Hematopoietic multipotent progenitor cell treated with erythropoietin and hydrocortisone succinate and interleukin-3 and kit ligand, for 4 days (in vitro differentiated cells): ENCODE data around the gene IKBKE.

ENCODE experiments used
- DNase-seq: peaks from one replicate; pipeline ENCODE4 v3.0.0-alpha.2; 2015

Gene IKBKE

DNA sequence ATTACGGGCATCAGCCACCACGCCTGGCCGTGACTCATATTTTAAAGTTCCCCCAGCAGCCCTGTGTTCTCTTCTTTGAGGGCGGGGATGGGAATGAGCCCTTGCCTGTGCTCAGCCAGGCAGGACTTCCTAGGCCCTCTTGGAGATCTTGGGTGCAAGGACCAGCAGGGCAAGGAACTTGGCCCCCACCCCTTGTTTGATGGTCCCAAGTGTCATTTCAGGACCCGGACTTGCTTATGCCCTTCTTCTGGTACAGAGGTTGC lies 46.4 kb downstream of the IKBKE start:
- DNase-seq = no peak

DNA sequence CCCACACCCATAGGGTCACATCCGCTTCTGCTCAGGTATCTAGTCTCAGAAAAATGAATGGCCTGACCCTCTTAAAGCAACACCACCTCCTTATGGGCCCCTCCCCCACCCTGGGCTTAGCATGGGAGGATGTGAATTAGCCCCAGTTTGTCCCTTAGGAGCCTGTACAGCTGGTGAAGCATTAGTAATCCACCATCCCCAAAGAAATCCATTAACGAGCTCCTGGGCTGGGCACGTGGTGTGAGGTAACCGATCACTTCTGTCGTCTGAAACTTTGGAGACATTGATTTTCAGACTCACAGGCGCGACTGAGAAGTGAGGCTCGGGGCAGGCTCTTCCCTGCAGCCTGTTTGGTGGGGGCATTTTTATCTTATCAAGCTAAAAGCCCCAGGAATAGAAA lies 47.5 kb downstream of the IKBKE start:
- no peak for DNase-seq

DNA sequence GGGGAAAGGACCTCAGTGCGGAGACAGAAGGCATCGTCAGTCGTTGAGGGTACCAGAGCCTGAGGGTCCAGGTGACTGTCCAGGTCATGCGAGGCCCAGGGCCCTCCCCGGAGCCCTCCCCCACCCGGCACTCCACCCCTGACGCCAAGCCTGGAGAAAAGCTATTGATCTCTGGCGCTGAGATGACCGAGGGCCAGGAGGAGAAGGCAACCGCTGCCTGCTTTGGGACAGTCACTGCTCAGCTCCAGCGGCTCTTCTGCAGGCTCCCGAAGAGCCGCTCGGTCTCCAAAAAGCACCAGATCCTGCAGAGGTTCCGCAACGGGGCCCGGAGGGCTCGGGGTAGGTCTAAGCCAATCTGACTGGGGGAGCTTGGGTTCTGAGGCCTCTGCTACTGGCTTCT lies 47.9 kb downstream of the IKBKE start:
- DNase-seq = no peak

DNA sequence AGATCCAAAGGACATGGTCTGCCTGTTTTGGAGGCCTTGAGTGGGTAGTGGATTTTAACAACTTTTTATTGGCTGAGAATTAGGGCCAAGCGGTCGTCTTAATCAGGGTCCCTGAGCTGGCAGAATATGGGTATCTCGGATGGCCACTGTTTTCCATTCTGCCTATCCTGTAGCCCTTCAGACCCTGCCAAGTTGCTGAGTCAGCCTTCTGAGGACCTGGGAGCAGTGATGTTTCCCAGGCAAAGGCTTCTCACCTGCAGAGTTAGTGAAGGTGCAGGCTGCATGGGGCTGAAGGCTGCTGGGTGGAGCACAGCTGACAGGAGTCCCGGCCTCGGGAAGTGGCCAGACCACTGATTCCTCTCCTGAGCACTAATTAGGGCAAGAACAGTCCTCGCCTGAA lies 48.5 kb downstream of the IKBKE start:
- no peak for DNase-seq

DNA sequence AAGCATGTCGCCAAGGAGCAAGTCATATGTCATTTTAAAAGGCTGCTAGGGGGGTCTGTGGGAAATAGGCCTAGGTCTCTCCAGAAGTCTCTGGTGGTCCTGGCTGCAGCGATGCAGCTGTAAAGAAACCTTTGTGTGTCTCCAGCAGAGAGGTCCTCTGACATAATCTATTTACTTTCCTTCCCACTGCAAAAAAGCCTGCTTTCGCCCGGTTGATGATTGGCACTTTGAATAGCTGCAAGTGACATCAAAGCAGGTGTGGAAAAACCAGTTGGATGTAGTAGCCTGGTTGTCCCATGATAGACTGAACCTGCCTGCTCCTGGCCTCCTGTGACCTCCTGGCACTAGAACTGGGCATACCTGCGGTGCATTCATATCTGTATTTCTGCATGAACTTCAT lies 50.9 kb downstream of the IKBKE start:
- DNase-seq = no peak

DNA sequence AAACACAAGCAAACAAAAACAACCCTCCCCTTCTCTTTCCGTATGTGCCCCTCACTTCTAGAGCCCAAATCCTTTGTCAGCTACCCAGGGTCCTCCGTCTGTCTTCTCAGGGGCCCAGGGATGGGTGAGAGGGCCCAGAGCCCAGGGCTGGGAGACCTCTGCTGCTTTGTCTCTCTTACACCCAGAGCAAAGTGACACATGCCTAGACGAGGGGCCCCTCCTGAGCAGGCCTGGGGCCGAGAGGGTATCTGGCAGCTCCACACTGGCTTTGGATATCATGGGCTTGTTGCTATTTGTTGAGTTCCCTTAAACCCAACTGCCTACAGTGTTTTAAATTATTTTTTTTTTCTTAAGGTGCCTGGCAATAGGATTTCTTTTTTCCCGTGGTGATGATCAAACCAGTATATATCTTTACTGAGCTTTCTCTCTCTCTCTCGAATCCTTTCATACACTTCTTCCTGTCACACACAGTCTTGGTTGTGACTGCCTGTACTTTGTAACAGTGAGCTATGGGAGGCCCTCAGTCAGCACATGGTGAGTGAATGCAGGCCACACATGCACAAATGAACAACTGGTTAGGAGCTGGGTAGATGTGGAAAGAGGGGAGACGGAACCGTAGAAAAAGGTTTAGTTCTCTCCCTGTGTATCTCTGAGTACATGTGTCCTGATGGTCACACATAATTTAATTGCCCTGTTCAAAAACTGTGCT lies 51.6 kb downstream of the IKBKE start:
- no peak for DNase-seq

- no peak for DNase-seq
Observed at GRCh38 chr1:206524739-206525364, 54.6 kb downstream of the IKBKE start.

DNA sequence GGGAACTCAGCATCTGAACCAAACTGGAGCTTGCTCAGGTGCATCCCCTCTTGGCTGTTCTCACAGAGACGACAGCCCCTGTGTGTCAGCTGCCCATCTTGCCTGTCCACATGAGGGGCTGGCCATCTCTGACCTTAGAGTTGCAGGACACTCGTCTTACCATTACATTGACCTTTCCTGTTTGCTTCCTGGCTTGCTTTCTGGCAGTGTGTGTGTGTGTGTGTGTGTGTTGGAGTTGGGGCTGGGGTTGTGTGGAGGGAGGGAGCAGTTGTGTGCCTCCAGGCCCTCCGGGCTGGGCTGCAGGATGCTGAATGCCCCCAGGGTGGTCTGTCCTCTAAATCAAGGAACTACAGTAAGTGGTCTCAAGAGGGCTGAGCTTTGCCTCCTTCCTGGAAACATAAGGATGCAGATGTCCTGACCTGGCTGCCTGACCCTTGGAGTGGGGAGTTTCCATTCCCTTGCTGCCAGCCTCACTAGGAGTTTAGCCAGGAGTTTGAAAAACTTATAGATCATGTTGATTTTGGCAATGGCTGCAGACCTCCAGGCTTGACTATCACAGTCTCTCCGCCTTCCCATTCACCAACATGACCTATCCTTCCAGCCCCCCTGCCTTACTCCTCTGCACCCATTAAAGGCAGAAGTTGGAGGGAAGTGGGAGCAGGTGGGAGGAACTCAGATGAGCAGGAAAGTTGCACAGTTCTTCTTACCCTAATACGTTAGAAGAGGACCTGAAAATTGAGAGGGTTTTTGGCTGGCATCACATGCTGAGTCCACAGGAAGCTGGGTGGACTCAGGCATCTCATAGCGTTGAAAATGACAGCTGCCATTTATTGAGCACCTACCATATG lies 56.0 kb downstream of the IKBKE start:
- DNase-seq = no peak

DNA sequence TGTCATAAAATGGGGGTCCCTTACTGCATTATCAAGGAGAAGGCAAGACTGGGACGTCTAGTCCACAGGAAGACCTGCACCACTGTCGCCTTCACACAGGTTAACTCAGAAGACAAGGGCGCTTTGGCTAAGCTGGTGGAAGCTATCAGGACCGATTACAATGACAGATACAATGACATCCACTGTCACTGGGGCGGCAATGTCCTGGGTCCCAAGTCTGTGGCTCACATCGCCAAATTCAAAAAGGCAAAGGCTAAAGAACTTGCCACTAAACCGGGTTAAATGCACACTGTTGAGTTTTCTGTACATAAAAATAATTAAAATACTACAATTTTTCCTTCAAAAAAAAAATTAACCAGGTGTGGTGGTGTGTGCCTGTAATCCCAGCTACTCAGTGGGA lies 59.1 kb downstream of the IKBKE start:
- DNase-seq = no peak

DNA sequence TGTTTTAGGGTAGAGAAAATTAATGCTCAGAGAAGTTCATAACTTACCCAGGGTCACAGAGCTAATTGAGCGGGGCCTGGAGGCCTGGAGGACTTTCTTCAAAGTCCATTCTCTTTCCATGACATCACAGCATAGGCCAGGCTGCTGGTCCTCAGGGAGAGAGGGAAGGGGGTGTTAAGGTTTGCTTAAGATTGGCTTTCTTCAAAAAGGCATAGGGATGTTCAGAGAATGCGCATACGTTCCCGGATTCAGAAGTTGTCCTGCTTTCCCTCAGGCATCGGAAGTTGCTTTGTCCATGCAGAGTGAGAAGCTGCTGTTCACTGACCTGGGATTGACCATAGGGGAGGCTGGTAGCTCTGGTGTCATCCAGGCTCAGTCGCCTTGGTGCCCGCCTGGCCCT lies 62.1 kb downstream of the IKBKE start:
- no peak for DNase-seq

DNA sequence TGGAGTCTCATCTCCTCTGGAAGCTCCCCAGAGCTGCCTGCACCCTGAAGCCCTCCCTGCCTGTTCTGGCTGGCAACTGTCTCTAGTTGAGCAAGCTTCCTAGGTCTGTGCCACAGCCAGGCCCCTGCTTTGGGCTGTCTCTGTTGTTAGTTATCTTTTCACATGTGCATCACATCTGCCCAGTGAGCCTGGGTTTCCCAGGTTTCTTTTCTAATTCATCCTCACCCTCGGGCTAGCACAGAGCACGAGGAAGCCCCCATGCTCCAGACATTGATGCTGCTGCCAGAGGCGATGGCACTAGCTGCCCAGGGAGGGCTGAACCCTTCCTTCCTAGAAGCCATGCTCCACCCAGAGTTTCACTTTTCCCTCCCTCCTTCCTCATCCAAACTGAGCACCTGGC lies 64.3 kb downstream of the IKBKE start:
- no peak for DNase-seq

DNA sequence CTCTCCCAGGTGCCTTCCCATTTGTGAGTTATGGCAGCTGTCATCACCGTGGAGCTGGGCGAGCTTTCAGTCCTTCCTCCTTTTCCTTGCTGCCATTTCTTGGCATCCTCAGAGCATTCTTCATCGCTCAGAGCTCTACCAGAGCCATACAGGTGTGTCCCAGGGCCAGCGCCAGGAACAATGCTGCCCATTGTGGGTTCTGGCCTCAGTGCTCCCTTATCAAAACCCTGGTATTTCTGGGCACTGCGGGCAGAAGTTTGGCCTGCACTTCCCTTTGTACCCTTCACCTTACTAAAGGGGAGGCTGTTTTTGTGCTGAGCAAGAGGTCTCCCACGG lies 65.5 kb downstream of the IKBKE start:
- no peak for DNase-seq

- no peak for DNase-seq
Observed at GRCh38 chr1:206537141-206537540, 66.9 kb downstream of the IKBKE start.

DNA sequence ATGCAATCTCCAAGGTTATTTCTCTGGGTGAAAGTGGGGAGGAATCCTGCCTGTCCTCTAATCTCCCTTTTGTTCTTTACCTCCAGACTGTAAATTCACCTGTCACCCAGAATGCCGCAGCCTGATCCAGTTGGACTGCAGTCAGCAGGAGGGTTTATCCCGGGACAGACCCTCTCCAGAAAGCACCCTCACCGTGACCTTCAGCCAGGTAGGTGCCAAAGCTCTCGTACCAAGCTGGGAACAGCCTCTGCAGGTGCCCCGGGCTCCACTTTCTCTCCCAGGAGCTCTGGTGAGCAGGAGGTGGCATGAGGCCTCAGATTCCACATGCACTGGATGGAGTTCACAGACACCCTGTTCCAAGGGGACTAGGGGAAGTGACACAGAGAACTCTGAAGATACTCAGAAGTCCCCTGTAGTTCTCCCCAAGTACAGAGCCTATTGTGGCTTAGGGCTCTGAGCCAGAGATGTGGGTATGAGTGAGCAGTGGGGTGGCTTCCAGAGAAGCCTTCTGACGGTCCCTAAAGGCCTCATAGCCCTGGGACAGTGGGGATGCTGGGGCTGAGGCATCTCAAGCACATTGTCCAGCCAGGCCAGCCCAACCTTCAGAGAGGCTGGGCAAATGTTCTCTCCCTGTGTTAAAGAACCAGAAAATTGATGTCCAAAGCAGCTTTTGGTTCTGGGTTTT lies 68.0 kb downstream of the IKBKE start:
- DNase-seq = peak; percentile 37

DNA sequence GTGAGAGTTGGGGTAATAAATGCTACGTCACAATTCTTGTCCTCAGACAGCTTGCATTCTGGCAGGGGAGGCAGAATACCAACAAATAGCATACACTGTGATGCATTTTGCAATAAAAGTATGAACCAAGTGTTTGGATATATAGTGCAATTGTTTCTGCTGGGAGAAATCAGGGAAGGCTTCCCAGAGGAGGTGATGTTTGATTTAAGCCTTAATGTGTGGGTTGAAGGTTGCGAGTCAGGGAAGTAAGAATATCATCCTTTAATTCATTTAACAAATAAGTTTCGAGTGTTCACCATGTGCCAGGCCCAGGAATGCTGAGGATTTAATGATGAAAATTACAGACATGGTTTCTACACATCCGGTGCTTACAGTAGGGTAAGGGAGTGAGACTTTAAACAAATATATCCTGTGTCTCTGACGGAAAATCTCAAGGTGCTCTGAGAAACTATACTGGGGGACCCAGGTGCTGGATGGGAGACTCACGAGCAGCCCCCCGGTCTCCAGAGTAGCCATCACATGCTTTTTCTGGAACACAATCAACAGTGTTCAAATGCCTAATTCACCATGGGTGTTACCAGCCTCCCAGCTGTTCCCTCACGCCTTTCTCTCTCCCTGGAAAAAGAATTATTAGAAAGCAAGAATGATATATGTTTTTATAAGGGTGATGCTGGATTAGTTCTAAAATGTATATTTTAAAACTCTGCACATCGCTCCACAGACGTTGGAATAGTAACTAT lies 68.8 kb downstream of the IKBKE start:
- DNase-seq = no peak

DNA sequence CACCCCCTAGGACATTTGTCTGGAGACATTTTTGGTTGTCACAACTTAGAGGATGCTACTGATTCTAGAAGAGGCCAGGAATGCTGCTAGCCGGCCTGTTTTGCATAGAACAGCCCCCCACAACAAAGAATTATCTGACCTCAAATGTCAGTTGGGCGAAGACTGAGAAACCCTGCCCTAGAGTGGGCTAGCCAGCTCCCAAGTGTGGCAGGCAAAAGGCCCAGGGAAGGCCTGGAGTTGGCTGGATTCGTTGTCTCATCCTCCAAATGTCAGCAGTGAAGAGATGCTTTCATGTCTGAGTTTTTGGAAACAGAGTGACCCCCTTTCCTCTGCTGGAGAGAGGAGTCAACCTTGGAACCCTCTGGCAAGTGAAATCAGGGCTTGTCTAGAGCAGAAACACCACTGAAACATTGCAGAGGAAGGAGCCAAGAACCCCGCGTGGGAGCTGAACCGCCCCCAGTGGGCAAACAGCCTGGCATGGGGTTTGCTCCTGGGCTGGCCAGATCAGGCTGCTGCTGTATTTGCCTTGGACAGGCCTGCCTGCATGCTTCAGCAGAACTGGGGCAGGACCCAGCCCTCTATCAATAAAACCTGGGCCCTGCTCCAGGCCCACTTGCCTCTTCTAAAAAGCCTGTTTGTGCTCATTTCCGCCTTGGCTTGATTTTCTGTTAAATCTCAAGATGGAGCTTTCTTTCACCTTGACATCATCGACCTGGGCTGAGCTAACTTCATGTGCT lies 69.9 kb downstream of the IKBKE start:
- no peak for DNase-seq

- DNase-seq = no peak
Observed at GRCh38 chr1:206541236-206541833, 71.1 kb downstream of the IKBKE start.

DNA sequence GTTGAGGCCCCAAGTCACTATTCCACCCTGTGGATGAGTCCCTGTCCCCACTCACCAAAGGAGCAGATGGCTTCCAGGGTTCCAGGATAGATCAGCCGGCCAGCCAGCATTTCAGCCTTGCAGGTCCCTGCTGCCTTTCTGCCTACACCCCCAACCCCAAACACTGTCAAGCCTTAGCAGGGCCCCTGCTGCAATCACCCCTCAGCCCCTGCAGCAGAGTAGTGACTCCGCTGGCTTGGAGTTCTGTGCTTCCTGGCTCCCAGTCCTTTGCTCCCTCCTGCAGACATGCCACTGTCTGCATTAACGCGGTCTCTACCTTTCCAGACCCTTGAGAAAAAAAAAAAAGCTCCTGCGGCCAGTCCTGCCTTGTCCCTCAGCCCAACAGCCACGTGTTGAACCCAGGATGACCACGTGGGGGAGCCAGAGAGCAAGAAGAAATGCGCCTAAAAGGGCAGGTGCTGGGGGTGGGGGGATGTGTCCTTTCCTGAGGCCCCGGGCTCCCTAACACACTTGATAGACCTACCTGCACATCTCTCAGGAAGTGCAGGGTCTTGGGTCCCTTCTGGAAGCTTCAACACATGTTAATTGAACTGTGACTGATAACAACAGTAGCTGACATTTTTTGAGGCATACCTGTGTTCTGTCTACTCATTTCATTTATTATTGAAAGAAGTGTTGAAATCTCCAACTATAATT lies 74.4 kb downstream of the IKBKE start:
- DNase-seq = peak; percentile 86

GRCh38 chr1:206545351-206545750 lies 75.1 kb downstream of the IKBKE start:
- DNase-seq = no peak
